ENCODE measurements around the gene SH2D3C.
A peak's percentile ranks its signal among the peaks of the same experiment; 100 is the strongest.

SH2D3C gene

GRCh38 chr9:127744398-127745110 is 33.9 kb downstream of the SH2D3C start:
- no peak for TF ChIP-seq CTCF (IDR thresholded peaks at IDR 0.05)
- H3K79me2 ChIP-seq = no peaks in the 10 kb centered on the region
- no peaks in the 10 kb centered on the region for H3K36me3 ChIP-seq (ENCODE audit: control insufficient read depth, insufficient read depth, low read length)
- no peaks in the 10 kb centered on the region for H3K27me3 ChIP-seq (ENCODE audit: control insufficient read depth, insufficient read depth, low read length)
- H3K9me3 ChIP-seq (ENCODE audit: control insufficient read depth, low read length) = no peaks in the 10 kb centered on the region
- H3K4me3 ChIP-seq (ENCODE audit: low read depth, low read length) = no peak overlapping the region
- no peak overlapping the region for H3K27ac ChIP-seq
- H3K4me1 ChIP-seq = no peaks in the 10 kb centered on the region
- no peak overlapping the region for H3K4me2 ChIP-seq (ENCODE audit: low read length)
- no peak overlapping the region for H3K9ac ChIP-seq
- no peak overlapping the region for H2AFZ ChIP-seq

- H2AFZ ChIP-seq = no peak overlapping the region
- H3K4me1 ChIP-seq = no peaks in the 10 kb centered on the region
- no peaks in the 10 kb centered on the region for H3K79me2 ChIP-seq
- no peak overlapping the region for H3K9ac ChIP-seq
- peak overlapping the region; percentile 45 for H3K4me2 ChIP-seq (ENCODE audit: low read length)
- H3K9me3 ChIP-seq (ENCODE audit: control insufficient read depth, low read length) = no peaks in the 10 kb centered on the region
- no peaks in the 10 kb centered on the region for H3K27me3 ChIP-seq (ENCODE audit: control insufficient read depth, insufficient read depth, low read length)
- peak overlapping the region; percentile 6 for H3K4me3 ChIP-seq (ENCODE audit: low read depth, low read length)
- H3K27ac ChIP-seq = no peak overlapping the region
- no peak for TF ChIP-seq CTCF (IDR thresholded peaks at IDR 0.05)
- no peaks in the 10 kb centered on the region for H3K36me3 ChIP-seq (ENCODE audit: control insufficient read depth, insufficient read depth, low read length)
Observed at GRCh38 chr9:127742435-127743088, 35.9 kb downstream of the SH2D3C start.

GRCh38 chr9:127741831-127742434 is 36.5 kb downstream of the SH2D3C start:
- no peaks in the 10 kb centered on the region for H3K27me3 ChIP-seq (ENCODE audit: control insufficient read depth, insufficient read depth, low read length)
- no peaks in the 10 kb centered on the region for H3K9me3 ChIP-seq (ENCODE audit: control insufficient read depth, low read length)
- no peaks in the 10 kb centered on the region for H3K36me3 ChIP-seq (ENCODE audit: control insufficient read depth, insufficient read depth, low read length)
- no peaks in the 10 kb centered on the region for H3K4me1 ChIP-seq
- H3K4me2 ChIP-seq (ENCODE audit: low read length) = peak overlapping the region; percentile 45
- no peak overlapping the region for H2AFZ ChIP-seq
- H3K4me3 ChIP-seq (ENCODE audit: low read depth, low read length) = peak overlapping the region; percentile 6
- H3K79me2 ChIP-seq = no peaks in the 10 kb centered on the region
- no peak overlapping the region for H3K27ac ChIP-seq
- H3K9ac ChIP-seq = no peak overlapping the region
- no peak for TF ChIP-seq CTCF (IDR thresholded peaks at IDR 0.05)

- H3K4me3 ChIP-seq (ENCODE audit: low read depth, low read length) = no peak overlapping the region
- no peaks in the 10 kb centered on the region for H3K27me3 ChIP-seq (ENCODE audit: control insufficient read depth, insufficient read depth, low read length)
Observed at GRCh38 chr9:127739614-127740330, 38.7 kb downstream of the SH2D3C start.

More at GRCh38 chr9:127739614-127740330, 38.7 kb downstream of the SH2D3C start:
- Histone ChIP-seq H3K79me2 (no peaks in the 10 kb centered on the region), H3K4me2 (ENCODE audit: low read length) (no peak overlapping the region), H3K36me3 (ENCODE audit: control insufficient read depth, insufficient read depth, low read length) (no peaks in the 10 kb centered on the region), H3K9me3 (ENCODE audit: control insufficient read depth, low read length) (no peaks in the 10 kb centered on the region), H3K4me1 (no peaks in the 10 kb centered on the region), H2AFZ (no peak overlapping the region), H3K9ac (no peak overlapping the region), H3K27ac (no peak overlapping the region)
- TF ChIP-seq CTCF (IDR thresholded peaks at IDR 0.05) = no peak
